22Rv1 (cell line): Measurements from ENCODE around the gene FUT1.
"Not testable (repeated sequence)": the region's sequence is repeated elsewhere in the genome, so short reads cannot be mapped to it uniquely, and the experiment has no call there.

Source experiments
- H3K27ac ChIP-seq: fragments of 450-650 bp; 2 replicates; pipeline ENCODE4 v1.5.1; 2017
- ZFX ChIP-seq: fragments of 450-650 bp; IDR thresholded peaks from 2 replicates; pipeline ENCODE4 v1.6.1; 2017; ENCODE audit warnings: antibody characterized with exemption, borderline replicate concordance
- TF ChIP-seq, protein P1 (sequence below): fragments of 450-650 bp; IDR thresholded peaks from 2 replicates; pipeline ENCODE4 v1.5.1; 2017; ENCODE audit warnings: mild to moderate bottlenecking

The FUT1 gene

DNA sequence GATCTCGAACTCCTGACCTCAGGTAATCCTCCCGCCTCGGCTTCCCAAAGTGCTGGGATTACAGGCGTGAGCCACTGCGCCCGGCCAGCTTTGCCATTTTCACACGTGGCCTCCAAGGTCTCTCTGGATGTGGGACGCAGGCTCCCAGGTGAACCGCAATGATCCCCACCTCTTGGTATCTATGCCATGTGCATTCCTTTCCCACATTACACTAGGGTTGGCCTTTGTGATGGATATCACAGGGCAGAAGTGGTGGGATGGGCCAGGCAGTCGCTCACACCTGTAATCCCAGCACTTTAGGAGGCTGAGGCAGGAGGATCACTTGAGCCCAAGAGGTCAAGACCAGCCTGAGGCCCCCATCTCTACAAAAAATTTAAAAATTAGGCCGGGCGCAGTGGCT, 25.3 kb upstream of the FUT1 start:
- H3K27ac ChIP-seq = no peak overlapping the region
- TF ChIP-seq, protein P1, sequence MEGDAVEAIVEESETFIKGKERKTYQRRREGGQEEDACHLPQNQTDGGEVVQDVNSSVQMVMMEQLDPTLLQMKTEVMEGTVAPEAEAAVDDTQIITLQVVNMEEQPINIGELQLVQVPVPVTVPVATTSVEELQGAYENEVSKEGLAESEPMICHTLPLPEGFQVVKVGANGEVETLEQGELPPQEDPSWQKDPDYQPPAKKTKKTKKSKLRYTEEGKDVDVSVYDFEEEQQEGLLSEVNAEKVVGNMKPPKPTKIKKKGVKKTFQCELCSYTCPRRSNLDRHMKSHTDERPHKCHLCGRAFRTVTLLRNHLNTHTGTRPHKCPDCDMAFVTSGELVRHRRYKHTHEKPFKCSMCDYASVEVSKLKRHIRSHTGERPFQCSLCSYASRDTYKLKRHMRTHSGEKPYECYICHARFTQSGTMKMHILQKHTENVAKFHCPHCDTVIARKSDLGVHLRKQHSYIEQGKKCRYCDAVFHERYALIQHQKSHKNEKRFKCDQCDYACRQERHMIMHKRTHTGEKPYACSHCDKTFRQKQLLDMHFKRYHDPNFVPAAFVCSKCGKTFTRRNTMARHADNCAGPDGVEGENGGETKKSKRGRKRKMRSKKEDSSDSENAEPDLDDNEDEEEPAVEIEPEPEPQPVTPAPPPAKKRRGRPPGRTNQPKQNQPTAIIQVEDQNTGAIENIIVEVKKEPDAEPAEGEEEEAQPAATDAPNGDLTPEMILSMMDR = no peak
- no peak for TF ChIP-seq ZFX

DNA sequence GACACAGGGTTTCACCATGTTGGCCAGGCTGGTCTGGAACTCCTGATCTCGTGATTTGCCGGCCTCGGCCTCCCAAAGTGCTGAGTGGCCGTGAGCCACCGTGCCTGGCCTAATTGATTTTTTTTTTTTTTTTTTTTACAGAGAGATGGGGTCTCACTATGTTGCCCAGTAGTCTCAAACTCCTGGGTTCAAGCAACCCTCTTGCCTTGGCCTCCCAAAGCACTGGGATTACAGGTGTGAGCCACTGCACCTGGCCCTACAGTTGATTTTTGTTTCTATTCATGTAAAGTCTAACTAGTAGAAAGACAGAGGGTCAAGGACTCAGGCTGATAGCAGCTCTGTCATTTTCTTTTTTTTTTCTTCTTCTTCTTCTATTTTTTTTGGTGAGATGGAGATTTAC, 24.7 kb upstream of the FUT1 start:
- TF ChIP-seq ZFX = no peak
- TF ChIP-seq, protein P1 = no peak
- H3K27ac ChIP-seq = no peak overlapping the region

DNA sequence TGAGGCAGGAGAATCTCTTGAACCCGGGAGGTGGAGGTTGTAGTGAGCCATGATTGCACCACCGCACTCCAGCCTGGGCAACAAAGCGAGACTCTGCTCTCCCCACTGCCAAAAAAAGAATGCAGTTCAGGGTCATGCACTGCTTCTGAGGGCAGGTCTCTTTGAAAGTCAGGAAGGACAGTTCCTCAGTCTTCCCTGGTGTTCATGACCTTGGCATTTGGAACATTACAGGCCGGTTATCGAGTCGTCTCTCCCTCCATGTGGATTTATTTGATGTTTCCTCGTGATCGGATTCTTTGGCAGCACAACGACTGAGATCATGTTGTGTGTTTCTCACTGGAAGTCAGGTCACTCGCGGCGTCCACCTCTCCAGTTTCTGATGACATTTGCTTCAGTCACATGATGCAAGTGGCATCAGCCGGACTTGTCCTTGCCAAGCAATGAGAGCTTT, 20.1 kb upstream of the FUT1 start:
- TF ChIP-seq ZFX = no peak
- TF ChIP-seq, protein P1 = no peak
- H3K27ac ChIP-seq = 0 out of 2 replicates have a peak overlapping the region, but pooled peaks have one; percentile 12

DNA sequence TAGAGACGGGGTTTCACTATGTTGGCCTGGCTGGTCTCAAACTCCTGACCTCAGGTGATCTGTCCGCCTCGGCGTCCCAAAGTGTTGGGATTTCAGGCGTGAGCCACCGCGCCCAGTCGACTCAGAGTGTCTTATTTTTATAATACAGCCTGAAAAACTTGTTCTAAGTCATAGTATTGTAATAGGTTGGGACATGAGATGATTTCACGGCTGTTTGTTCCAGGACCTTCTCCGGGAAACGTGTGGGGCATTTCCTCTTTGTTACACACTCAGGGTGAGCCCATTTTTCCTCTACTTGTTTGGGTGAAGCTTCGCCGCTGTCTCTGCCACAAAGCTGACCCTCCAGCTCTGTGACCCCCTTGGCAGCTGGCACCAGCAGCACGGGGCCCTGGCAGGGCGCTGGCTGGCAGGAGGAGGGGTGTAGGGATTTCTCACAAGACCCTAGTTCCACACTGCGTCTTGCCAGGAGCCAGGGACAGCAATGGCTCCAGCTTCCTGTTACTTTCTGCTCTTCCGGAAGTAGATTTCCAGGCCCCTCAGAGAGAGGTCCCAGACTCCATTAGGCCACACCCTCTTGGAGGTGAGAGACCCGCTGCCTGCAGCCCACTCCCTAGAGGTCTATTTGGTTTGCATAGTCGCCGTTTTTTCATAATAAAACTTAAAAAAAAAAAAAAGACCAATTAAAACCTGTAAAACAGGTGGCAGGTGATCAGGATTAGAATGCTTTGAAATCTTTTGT, 18.5 kb upstream of the FUT1 start:
- no peak for TF ChIP-seq ZFX
- TF ChIP-seq, protein P1 = no peak
- no peak overlapping the region for H3K27ac ChIP-seq

DNA sequence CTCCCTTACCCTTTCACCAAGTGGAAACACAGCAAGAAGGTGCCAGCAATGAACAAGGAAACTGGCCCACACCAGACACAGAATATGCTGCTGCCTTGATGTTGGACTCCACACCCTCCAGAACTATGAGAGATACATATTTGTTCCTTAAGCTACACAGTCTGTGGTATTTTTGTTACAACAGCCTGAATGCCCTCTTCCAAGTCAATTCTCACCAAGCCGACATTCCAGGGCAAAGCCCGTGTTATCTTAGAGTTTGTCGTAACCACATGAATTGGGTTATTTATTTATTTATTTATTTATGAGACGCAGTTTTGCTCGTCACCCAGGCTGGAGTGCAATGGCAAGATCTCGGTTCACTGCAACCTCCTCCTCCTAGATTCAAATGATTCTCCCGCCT, 17.8 kb upstream of the FUT1 start:
- H3K27ac ChIP-seq = no peak overlapping the region
- TF ChIP-seq ZFX = no peak
- TF ChIP-seq, protein P1 = no peak

DNA sequence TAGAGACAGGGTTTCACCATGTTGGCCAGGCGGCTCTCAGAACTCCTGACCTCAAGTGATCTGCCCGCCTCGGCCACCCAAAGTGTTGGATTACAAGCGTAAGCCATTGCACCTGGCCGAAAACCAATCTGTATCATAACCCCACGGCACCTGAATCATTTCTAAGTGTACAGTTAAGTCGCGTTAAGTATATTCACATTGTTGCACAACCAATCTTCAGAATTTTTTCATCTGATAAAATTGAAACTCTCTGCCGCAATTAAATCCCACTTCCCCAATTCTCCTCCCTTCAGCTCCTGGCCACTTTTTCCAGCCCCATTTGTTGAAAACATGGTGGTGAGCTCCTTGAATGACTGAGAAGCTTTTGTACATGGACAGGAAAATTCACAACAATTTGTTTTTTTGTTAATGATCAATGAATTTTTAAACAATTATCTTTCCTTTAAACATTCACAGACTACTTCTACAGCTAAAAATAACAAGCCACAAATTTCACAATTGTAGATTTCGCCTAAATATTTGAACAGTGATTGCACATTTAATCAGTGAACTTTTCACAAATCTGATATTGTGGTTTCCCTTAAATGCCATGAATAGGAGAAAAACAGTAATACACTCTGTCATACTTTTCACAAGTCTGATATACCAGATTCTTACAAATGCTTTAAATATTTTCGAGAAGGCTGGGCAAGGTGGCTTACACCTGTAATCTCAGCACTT, 16.7 kb upstream of the FUT1 start:
- TF ChIP-seq, protein P1 = no peak
- TF ChIP-seq ZFX = no peak
- no peak overlapping the region for H3K27ac ChIP-seq

DNA sequence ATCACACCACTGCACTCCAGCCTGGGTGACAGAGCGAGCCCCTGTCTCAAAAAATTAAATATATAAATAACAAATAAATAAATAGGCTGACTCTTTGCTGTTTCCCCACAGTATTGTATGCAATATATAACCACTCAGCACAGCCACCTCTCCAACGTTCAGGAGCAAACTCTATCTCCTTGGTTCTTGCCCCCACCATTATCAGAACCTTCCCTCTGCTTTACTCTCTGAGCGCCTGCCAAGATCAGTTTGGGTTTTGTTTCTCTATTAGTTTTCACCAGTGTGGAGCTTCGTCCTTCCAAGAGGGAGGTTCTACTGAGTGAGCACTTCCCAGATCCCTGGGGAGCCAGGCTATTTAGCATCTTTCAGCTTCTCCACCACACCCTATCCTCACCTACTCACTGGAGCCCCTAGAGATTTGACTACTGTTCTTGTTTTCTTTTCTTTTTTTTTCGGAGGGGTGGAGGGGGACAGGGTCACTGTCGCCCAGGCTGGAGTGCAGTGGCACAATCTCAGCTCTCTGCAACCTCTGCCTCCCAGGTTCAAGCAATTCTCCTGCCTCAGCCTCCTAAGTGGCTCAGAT, 15.8 kb upstream of the FUT1 start:
- not testable (repeated sequence) for H3K27ac ChIP-seq

DNA sequence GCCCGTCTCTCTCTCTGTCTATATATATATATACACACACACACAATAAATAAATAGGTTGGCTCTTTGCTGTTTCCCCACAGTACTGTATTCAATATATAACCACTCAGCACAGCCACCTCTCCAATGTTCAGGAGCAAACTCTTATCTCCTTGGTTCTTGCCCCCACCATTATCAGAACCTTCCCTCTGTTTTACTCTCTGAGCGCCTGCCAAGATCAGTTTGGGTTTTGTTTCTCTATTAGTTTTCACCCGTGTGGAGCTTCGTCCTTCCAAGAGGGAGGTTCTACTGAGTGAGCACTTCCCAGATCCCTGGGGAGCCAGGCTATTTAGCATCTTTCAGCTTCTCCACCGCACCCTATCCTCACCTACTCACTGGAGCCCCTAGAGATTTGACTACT, 13.4 kb upstream of the FUT1 start:
- H3K27ac ChIP-seq = not testable (repeated sequence)
